HG03442 (cell line): ENCODE data around the gene MAP2.

Experiments
- ATAC-seq: cut with Tn5 transposase; IDR thresholded peaks from one replicate; pipeline ENCODE4 v1.9.1; 2021; ENCODE audit warnings: mild to moderate bottlenecking, moderate library complexity; ENCODE audit not compliant: unreplicated experiment

MAP2 gene

DNA sequence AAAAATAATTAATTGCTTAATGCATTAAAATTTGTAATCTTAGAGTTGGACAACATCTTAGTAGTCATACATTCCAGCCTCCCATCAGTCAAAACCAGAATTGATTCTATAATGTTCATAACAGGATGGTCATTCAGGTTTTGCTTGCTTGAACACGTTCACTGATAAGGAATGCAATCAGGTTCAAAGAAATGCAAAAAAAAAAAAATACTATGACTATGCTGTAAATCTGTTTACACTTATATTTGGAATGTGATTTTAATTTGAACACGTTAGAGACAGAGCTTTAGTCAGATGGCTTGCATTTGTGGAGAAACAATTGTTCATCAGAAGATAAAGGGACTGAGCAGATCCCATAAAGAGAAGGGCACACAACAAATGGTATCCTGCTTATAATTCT, 216.5 kb downstream of the MAP2 start:
- ATAC-seq: no peak

DNA sequence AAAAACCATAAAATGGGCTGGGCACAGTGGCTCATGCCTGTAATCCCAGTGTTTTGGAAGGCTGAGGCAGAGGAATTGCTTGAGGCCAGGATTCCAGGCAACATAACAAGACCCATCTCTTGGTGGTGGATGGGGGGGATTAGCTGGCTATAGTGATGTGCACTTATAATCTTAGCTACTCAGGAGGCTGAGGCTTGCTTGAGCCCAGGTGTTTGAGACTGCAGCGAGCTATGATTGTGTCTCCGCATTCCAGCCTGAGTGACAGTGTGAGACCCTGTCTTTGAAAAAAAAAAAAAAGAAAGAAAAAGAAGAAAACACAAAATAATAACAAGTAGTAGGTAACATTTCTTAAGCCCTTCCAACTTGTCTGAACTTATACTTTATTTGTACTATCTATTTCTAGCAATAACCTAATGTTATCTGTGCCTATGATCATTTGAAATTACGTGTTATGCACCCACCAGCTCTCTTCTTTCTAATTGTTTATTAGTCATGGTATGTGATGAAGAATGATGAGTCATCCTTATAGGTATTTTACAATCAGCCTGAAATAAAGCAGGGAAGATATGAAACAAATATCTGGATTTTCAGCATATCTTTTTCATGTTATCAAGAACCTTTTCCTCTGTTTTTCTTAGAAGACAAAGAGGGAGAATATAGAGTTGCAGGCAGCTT, 218.4 kb downstream of the MAP2 start:
- ATAC-seq: no peak

GRCh38 chr2:209644842-209645241, 221.0 kb downstream of the MAP2 start:
- ATAC-seq: no peak

GRCh38 chr2:209648714-209649113, 224.9 kb downstream of the MAP2 start:
- no peak for ATAC-seq

GRCh38 chr2:209653134-209653533, 229.3 kb downstream of the MAP2 start:
- ATAC-seq: no peak

- no peak for ATAC-seq
Observed at GRCh38 chr2:209661286-209661894, 237.5 kb downstream of the MAP2 start.

DNA sequence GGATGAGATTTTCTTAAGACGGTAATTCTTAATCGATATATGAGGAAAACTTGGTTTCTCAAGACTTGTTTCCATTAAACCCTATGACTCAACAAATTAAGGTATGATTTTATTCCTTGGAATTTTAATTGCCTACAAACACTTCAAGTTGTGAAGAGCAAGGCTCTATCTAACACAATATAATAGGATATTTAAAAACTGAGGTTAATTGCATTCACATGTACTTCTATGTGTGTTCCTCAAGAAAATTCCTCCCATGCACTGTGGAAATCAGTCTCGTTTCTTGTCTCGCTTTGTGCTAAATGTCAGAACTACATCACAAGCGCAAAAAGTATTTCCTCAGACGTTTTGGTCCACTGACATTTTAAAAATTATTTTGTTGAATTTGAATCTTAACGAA, 238.2 kb downstream of the MAP2 start:
- ATAC-seq: no peak

DNA sequence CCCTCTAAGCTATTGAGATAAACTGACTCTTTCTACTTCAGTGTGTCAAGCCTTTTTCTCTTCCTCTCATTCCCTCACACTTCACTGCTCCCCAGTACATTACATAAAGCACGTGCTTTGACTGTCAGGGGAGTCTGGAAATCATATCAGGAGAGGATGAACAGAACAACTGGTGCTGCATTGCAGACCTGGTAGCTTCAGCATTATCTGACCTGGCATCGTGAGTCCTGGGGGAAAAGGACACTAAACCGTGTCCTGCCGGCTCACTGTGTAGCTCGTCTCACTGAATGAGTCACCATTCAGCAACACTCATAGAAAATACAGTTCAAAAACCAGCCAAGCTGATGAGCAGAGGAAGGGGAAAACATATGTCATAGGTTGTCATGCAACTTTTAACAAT, 239.3 kb downstream of the MAP2 start:
- ATAC-seq: peak; percentile 68

- ATAC-seq: no peak
Observed at GRCh38 chr2:209663656-209664055, 239.8 kb downstream of the MAP2 start.

GRCh38 chr2:209666296-209666695, 242.4 kb downstream of the MAP2 start:
- no peak for ATAC-seq

- no peak for ATAC-seq
Observed at GRCh38 chr2:209671020-209671680, 247.3 kb downstream of the MAP2 start.

DNA sequence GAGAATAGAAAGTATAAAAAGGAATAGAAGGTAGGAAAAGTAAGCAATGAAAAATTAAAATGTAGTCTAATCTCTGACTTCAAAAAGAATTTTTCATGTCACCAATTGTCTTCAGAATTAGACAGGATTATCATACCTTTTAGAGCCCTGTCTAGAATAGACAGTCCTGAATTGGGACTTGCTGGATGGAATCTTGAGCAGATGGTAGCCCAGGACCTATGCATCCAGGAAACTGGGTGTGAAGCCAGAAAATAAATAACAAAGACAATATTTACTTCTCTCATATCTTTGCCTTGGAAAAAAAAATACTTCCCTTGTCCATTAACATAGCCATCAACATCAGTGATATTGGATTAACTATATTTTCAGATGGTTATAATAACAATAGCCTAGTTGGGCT, 250.0 kb downstream of the MAP2 start:
- ATAC-seq: no peak

DNA sequence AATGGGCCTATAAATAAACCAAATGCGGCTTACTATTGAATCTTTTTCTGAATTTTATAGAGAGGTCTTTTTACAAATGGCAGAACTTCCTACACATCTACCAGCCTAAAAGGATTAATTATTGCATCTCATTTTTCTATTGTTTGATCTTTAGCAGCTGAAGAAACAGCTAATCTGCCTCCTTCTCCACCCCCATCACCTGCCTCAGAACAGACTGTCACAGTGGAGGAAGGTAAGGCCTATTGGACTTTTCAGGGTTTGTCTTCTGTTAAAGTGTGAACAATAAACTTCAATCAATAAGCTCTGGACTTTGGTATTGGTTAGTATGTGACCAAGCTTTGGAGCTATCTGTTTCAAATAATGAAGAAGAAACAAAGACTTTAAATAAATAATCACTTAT, 256.7 kb downstream of the MAP2 start:
- no peak for ATAC-seq

GRCh38 chr2:209681201-209681735, 257.4 kb downstream of the MAP2 start:
- ATAC-seq: no peak

GRCh38 chr2:209682646-209683045, 258.8 kb downstream of the MAP2 start:
- ATAC-seq: no peak

DNA sequence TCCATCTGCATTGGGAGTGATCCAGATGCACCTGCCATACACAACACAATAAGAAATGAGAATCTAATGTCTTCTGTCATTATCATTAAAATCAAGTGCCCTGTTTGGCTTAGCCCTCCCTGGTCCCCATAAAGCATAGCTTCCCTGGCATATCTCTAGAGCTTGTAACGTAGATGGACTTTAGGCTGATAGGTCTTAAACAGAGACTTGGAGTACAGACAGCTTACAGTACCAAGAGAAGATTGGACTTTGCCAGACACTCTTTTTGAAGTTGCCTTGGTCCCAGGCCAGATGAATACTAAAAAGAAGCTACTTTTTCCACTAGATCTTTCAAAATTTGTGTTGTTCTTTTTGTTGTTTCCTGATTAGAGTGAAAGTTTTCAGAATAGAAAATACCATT, 261.5 kb downstream of the MAP2 start:
- ATAC-seq: no peak

DNA sequence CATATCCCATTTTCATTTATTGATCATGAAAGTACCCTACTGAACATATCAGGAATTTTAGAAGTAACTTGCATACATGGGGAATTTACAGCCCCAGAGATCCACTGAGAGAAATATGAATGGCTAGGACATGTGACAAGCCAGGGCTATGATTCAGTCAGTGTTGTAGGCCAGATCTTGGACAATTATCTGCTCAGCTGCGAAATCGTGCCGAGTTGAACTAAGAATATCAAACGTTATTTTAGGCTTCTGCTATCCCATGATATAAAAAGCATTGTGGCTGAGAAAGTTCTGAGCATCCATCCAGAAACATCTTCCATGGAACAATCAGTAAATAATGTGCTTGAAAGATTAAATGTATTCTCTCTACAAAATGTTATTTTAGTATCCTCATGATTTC, 262.1 kb downstream of the MAP2 start:
- ATAC-seq: no peak

GRCh38 chr2:209686448-209686847, 262.6 kb downstream of the MAP2 start:
- no peak for ATAC-seq

GRCh38 chr2:209687323-209687969, 263.6 kb downstream of the MAP2 start:
- ATAC-seq: no peak

- no peak for ATAC-seq
Observed at GRCh38 chr2:209688385-209688784, 264.5 kb downstream of the MAP2 start.

DNA sequence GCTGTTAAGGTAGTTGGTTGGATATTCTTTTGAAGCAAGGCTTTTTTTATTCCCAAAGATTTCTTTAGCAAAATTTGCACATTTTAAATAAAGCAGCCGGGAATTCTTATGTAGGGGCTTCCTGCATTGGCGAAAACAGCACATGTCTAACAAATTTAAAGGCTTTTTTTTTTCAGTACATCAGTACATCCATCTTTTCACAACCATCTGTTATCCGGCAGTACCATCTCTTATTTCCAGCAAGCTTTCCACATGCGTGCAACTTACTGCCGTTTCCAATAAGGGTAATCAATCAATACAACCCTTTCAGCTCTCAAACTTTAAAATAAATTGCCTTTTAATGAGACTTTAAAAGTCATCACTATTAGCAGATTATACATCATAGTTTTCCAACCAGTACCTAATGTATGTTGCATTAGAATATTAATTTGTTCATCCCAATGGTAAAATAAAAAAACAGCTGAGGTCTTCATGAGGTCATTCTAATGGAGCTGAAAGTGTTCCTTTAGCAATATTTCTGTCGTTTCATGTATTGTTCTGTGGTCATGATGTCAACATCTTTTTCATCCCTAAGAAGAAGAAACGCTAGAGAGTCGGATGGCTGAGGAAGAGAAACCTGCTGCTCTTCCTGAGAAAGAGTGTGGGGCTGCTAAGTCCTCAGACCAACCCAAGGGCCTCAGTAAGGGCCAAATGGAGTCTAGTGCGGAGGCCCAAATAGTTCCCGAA, 266.3 kb downstream of the MAP2 start:
- ATAC-seq: no peak
